Activated CD4-positive, alpha-beta T cell treated with anti-CD3 and anti-CD28 coated beads, Interleukin-2, amount 10 ng/mL, durations not matched to agents 24 days and 14 days (primary cell): ENCODE measurements around the gene CLPTM1. TPM values are rescaled to one million over a fixed set of nuclear protein-coding genes. Genes with fewer than 3 reads are reported as not detected.

Source experiments
- DNase-seq: peaks from one replicate; pipeline ENCODE4 v3.0.0; 2022
- H3K27ac Mint-ChIP-seq: one replicate; pipeline ENCODE4 v1.8.0; 2022; ENCODE audit warnings: mild to moderate bottlenecking, mixed read lengths
- H3K27me3 Mint-ChIP-seq: one replicate; pipeline ENCODE4 v1.8.0; 2022; ENCODE audit warnings: mixed read lengths
- H3K36me3 Mint-ChIP-seq: one replicate; pipeline ENCODE4 v1.8.0; 2022; ENCODE audit warnings: low read depth, mild to moderate bottlenecking, mixed read lengths
- H3K4me1 Mint-ChIP-seq: one replicate; pipeline ENCODE4 v1.8.0; 2021; ENCODE audit warnings: mixed read lengths
- H3K4me3 Mint-ChIP-seq: one replicate; pipeline ENCODE4 v1.8.0; 2022; ENCODE audit warnings: mild to moderate bottlenecking, moderate library complexity, mixed read lengths
- H3K9me3 Mint-ChIP-seq: one replicate; pipeline ENCODE4 v1.8.0; 2021; ENCODE audit warnings: mixed read lengths
- intact Hi-C: fragments of 100-400 bp; cut with micrococcal nuclease; formaldehyde crosslinking; loops from one replicate; pipeline ENCODE4 v1.15.1; 2023
- total RNA-seq: library from RNA; stranded (reverse); gene quantifications from 2 replicates; pipeline ENCODE4 v1.2.3, GENCODE V29; 2022

Gene CLPTM1
- total RNA-seq, 1 donor from 2014 or later, result 71.7 TPM

- Mint-ChIP-seq H3K27ac (no peak overlapping the region), H3K4me3 (no peak overlapping the region), H3K9me3 (no peaks in the 10 kb centered on the region), H3K36me3 (peaks cover 47% of the 10 kb centered on the region), H3K4me1 (peaks cover 1% of the 10 kb centered on the region), H3K27me3 (no peaks in the 10 kb centered on the region)
- intact Hi-C loops, result no loop called here
- no peak for DNase-seq
These were observed 67.9 kb downstream of the CLPTM1 start for GRCh38 chr19:45023048-45023447.

- Mint-ChIP-seq H3K4me1 (peaks cover 1% of the 10 kb centered on the region), H3K4me3 (no peak overlapping the region), H3K27me3 (no peaks in the 10 kb centered on the region), H3K27ac (no peak overlapping the region), H3K36me3 (peaks cover 52% of the 10 kb centered on the region), H3K9me3 (no peaks in the 10 kb centered on the region)
- intact Hi-C loops, result no loop called here
- DNase-seq, result no peak
These were observed 70.1 kb downstream of the CLPTM1 start for GRCh38 chr19:45025264-45025663.

GRCh38 chr19:45027371-45027770 lies 72.2 kb downstream of the CLPTM1 start:
- Mint-ChIP-seq H3K27ac (no peak overlapping the region), H3K4me1 (peaks cover 1% of the 10 kb centered on the region), H3K4me3 (no peak overlapping the region), H3K27me3 (no peaks in the 10 kb centered on the region), H3K36me3 (peaks cover 61% of the 10 kb centered on the region), H3K9me3 (no peaks in the 10 kb centered on the region)
- DNase-seq, result no peak
- intact Hi-C loops, result no loop called here

GRCh38 chr19:45030825-45031224 lies 75.6 kb downstream of the CLPTM1 start:
- H3K4me3 Mint-ChIP-seq, result no peak overlapping the region
- DNase-seq, result no peak
- peaks cover 1% of the 10 kb centered on the region for H3K4me1 Mint-ChIP-seq
- intact Hi-C loops, result no loop called here
- no peak overlapping the region for H3K27ac Mint-ChIP-seq
- no peaks in the 10 kb centered on the region for H3K27me3 Mint-ChIP-seq
- H3K36me3 Mint-ChIP-seq, result peaks cover 75% of the 10 kb centered on the region
- no peaks in the 10 kb centered on the region for H3K9me3 Mint-ChIP-seq

- intact Hi-C loops, result no loop called here
- no peak for DNase-seq
- Mint-ChIP-seq H3K36me3 (peaks cover 73% of the 10 kb centered on the region), H3K27me3 (no peaks in the 10 kb centered on the region), H3K9me3 (no peaks in the 10 kb centered on the region), H3K4me3 (no peak overlapping the region), H3K27ac (no peak overlapping the region), H3K4me1 (no peaks in the 10 kb centered on the region)
These were observed 77.2 kb downstream of the CLPTM1 start for GRCh38 chr19:45032421-45032820.

GRCh38 chr19:45035755-45036154 lies 80.6 kb downstream of the CLPTM1 start:
- H3K4me1 Mint-ChIP-seq, result peaks cover 14% of the 10 kb centered on the region
- peaks cover 66% of the 10 kb centered on the region for H3K36me3 Mint-ChIP-seq
- H3K27ac Mint-ChIP-seq, result no peak overlapping the region
- DNase-seq, result no peak
- no peak overlapping the region for H3K4me3 Mint-ChIP-seq
- intact Hi-C loops, result no loop called here
- H3K9me3 Mint-ChIP-seq, result no peaks in the 10 kb centered on the region
- no peaks in the 10 kb centered on the region for H3K27me3 Mint-ChIP-seq

GRCh38 chr19:45037393-45038169 lies 82.4 kb downstream of the CLPTM1 start:
- DNase-seq, result no peak
- peaks cover 26% of the 10 kb centered on the region for H3K4me1 Mint-ChIP-seq
- H3K9me3 Mint-ChIP-seq, result no peaks in the 10 kb centered on the region
- H3K4me3 Mint-ChIP-seq, result peak overlapping the region; percentile 63
- H3K27me3 Mint-ChIP-seq, result no peaks in the 10 kb centered on the region
- intact Hi-C loops, result loop anchor here (1.0 to 2.0 kb wide), 5 partner anchors 21 to 147 kb away; partner anchors contain the start of genes CLPTM1, GEMIN7, PPP1R37 and TOMM40
- peaks cover 64% of the 10 kb centered on the region for H3K36me3 Mint-ChIP-seq
- peak overlapping the region; percentile 29 for H3K27ac Mint-ChIP-seq

- Mint-ChIP-seq H3K36me3 (peaks cover 65% of the 10 kb centered on the region), H3K9me3 (no peaks in the 10 kb centered on the region), H3K4me1 (peaks cover 26% of the 10 kb centered on the region), H3K27me3 (no peaks in the 10 kb centered on the region), H3K4me3 (peak within 1 kb of the TSS; percentile 88), H3K27ac (peak within 1 kb of the TSS; percentile 95)
- peak; percentile 97 for DNase-seq
- intact Hi-C loops, result loop anchor here (1.0 to 2.0 kb wide), 6 partner anchors 20 to 148 kb away; partner anchors contain the start of genes CLPTM1, GEMIN7, PPP1R37 and TOMM40
These were observed 84.0 kb downstream of the CLPTM1 start, which contains the start of gene CLASRP for GRCh38 chr19:45038931-45039893. Gene CLASRP, plus strand, starts transcription at chr19:45039045. Its CDS starts 1,168 bp downstream, at chr19:45040213.

- H3K27me3 Mint-ChIP-seq, result no peaks in the 10 kb centered on the region
- DNase-seq, result no peak
- intact Hi-C loops, result no loop called here
- H3K4me3 Mint-ChIP-seq, result peak overlapping the region; percentile 88
- no peaks in the 10 kb centered on the region for H3K9me3 Mint-ChIP-seq
- peaks cover 60% of the 10 kb centered on the region for H3K36me3 Mint-ChIP-seq
- peak overlapping the region; percentile 95 for H3K27ac Mint-ChIP-seq
- peaks cover 27% of the 10 kb centered on the region for H3K4me1 Mint-ChIP-seq
These were observed 85.0 kb downstream of the CLPTM1 start for GRCh38 chr19:45040059-45040771.

GRCh38 chr19:45041125-45041524 lies 85.9 kb downstream of the CLPTM1 start:
- Mint-ChIP-seq H3K36me3 (peaks cover 60% of the 10 kb centered on the region), H3K4me1 (peaks cover 34% of the 10 kb centered on the region), H3K9me3 (no peaks in the 10 kb centered on the region), H3K4me3 (peak overlapping the region; percentile 56), H3K27ac (no peak overlapping the region), H3K27me3 (no peaks in the 10 kb centered on the region)
- intact Hi-C loops, result no loop called here
- DNase-seq, result no peak

Other genes starting within 250 kb of the CLPTM1 start
- gene BCL3, start 206.7 kb upstream of the CLPTM1 start, total RNA-seq, result 66.3 and 73.1 TPM in 2 replicates
- gene CBLC, start 177.5 kb upstream of the CLPTM1 start, total RNA-seq, result not detected in 2 replicates
- not detected in 2 replicates for gene BCAM, start 146.3 kb upstream of the CLPTM1 start, total RNA-seq
- gene NECTIN2, start 109.1 kb upstream of the CLPTM1 start, total RNA-seq, result 0.19 and 0.44 TPM in 2 replicates
- gene TOMM40, start 64.1 kb upstream of the CLPTM1 start, total RNA-seq, result 208 and 213 TPM in 2 replicates
- 0.83 and 1.1 TPM in 2 replicates for gene APOE, start 49.6 kb upstream of the CLPTM1 start, total RNA-seq
- 1.8 and 2.1 TPM in 2 replicates for gene APOC1, start 40.8 kb upstream of the CLPTM1 start, total RNA-seq
- not detected in 2 replicates for gene APOC4, start 13.1 kb upstream of the CLPTM1 start, total RNA-seq
- gene APOC2, start 9.3 kb upstream of the CLPTM1 start, total RNA-seq, result not detected in 2 replicates
- gene RELB, start 46.1 kb downstream of the CLPTM1 start, total RNA-seq, result 67.6 and 72.7 TPM in 2 replicates
- 107 and 111 TPM in 2 replicates for gene CLASRP, start 83.7 kb downstream of the CLPTM1 start, total RNA-seq
- gene ZNF296, start 121.1 kb downstream of the CLPTM1 start, total RNA-seq, result 4.7 and 5.3 TPM in 2 replicates
- 51.5 and 54.3 TPM in 2 replicates for gene GEMIN7, start 123.9 kb downstream of the CLPTM1 start, total RNA-seq
- gene PPP1R37, start 137.8 kb downstream of the CLPTM1 start, total RNA-seq, result 20.3 and 21.8 TPM in 2 replicates
- 0.16 and 0.28 TPM in 2 replicates for gene NKPD1, start 205.6 kb downstream of the CLPTM1 start, total RNA-seq
- gene TRAPPC6A, start 222.9 kb downstream of the CLPTM1 start, total RNA-seq, result 24.7 and 28.5 TPM in 2 replicates
- gene BLOC1S3, start 223.4 kb downstream of the CLPTM1 start, total RNA-seq, result 10.1 and 12.2 TPM in 2 replicates